ENCODE data around the gene NUDCD3. TPM values are rescaled to one million over a fixed set of nuclear protein-coding genes. Genes with fewer than 3 reads are reported as not detected.

Gene NUDCD3
- total and polyA plus RNA-seq, 4 donors = 15.4 to 30.7 (median 24.3) TPM

DNA sequence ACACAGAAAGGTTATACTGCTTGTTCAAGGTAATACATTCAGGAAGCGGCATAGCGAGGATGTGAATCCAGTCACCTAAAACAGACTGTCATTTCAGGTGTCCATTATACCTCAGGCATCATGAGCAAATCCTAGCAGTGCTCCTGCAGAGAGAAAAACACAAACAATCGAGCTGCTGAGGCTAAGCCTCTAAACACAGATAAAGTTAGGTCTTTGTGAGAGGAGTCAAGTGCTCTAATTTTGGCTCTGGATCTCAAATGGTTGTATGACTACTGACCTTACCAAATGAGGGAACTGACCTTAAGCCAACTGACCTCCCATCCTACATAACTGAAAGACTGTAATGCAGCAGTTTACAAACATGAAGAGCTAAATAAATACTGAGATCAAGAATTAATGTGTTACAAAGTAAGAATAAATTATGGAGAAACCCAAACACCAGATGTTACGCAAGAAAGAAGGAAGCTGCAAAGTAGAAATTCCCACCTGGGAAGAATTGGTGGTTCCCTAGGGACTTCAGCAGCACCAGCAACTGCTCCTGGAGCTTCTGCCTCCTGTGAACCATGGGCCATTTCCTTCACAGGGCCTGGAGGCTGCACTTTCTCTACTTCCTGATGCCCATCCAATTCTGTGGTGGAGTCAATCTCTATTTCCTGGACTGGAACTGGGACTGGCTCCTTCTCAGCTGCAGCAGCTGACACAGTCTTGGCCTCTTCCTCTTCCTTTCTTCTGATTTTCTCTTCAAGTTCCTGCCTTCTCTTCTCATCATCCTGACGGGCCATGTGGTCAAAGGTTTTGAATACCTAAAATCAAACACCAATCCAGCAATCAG is 5.8 kb downstream of the NUDCD3 start:
- Histone ChIP-seq H3K27me3 (ENCODE audit: control insufficient read depth in 4 of 4, insufficient read depth in 4 of 4, low read length in 3 of 4) (no peaks in the 10 kb centered on the region), H3K4me1 (ENCODE audit: control insufficient read depth in 4 of 4, insufficient read depth in 4 of 4, low read length in 3 of 4) (peaks cover 7 to 37% (median 32%) of the 10 kb centered on the region in 4 donors), H3K9me3 (ENCODE audit: control insufficient read depth in 4 of 4, low read length in 3 of 4) (no peaks in the 10 kb centered on the region), H3K9ac (ENCODE audit: low read depth in 1 of 2, low read length in 2 of 2) (no peak overlapping the region), H3K4me3 (ENCODE audit: low read depth in 1 of 3, low read length in 3 of 3) (no peak overlapping the region), H3K36me3 (ENCODE audit: control insufficient read depth in 4 of 4, insufficient read depth in 3 of 4, low read depth in 1 of 4, low read length in 3 of 4) (peaks cover 2 to 42% (median 33%) of the 10 kb centered on the region in 4 donors), H3K27ac (ENCODE audit: low read depth in 1 of 2, low read length in 2 of 2) (no peak overlapping the region)
- DNase-seq (ENCODE audit: low spot score) = no peak
- TF ChIP-seq RXRA (IDR thresholded peaks at IDR 0.05) (no peak), GABPA (IDR thresholded peaks at IDR 0.05 in 1 of 2, conservative IDR thresholded peaks at IDR 0.05 in 1 of 2) (no peak), FOXA2 (IDR thresholded peaks at IDR 0.05) (no peak), JUND (IDR thresholded peaks at IDR 0.05) (no peak)
- TF ChIP-seq, protein P1, sequence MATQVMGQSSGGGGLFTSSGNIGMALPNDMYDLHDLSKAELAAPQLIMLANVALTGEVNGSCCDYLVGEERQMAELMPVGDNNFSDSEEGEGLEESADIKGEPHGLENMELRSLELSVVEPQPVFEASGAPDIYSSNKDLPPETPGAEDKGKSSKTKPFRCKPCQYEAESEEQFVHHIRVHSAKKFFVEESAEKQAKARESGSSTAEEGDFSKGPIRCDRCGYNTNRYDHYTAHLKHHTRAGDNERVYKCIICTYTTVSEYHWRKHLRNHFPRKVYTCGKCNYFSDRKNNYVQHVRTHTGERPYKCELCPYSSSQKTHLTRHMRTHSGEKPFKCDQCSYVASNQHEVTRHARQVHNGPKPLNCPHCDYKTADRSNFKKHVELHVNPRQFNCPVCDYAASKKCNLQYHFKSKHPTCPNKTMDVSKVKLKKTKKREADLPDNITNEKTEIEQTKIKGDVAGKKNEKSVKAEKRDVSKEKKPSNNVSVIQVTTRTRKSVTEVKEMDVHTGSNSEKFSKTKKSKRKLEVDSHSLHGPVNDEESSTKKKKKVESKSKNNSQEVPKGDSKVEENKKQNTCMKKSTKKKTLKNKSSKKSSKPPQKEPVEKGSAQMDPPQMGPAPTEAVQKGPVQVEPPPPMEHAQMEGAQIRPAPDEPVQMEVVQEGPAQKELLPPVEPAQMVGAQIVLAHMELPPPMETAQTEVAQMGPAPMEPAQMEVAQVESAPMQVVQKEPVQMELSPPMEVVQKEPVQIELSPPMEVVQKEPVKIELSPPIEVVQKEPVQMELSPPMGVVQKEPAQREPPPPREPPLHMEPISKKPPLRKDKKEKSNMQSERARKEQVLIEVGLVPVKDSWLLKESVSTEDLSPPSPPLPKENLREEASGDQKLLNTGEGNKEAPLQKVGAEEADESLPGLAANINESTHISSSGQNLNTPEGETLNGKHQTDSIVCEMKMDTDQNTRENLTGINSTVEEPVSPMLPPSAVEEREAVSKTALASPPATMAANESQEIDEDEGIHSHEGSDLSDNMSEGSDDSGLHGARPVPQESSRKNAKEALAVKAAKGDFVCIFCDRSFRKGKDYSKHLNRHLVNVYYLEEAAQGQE (IDR thresholded peaks at IDR 0.05) = no peak
- TF ChIP-seq, protein P2, sequence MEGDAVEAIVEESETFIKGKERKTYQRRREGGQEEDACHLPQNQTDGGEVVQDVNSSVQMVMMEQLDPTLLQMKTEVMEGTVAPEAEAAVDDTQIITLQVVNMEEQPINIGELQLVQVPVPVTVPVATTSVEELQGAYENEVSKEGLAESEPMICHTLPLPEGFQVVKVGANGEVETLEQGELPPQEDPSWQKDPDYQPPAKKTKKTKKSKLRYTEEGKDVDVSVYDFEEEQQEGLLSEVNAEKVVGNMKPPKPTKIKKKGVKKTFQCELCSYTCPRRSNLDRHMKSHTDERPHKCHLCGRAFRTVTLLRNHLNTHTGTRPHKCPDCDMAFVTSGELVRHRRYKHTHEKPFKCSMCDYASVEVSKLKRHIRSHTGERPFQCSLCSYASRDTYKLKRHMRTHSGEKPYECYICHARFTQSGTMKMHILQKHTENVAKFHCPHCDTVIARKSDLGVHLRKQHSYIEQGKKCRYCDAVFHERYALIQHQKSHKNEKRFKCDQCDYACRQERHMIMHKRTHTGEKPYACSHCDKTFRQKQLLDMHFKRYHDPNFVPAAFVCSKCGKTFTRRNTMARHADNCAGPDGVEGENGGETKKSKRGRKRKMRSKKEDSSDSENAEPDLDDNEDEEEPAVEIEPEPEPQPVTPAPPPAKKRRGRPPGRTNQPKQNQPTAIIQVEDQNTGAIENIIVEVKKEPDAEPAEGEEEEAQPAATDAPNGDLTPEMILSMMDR (IDR thresholded peaks at IDR 0.05; ENCODE audit: low read depth, low read length, missing input control) = no peak
- 85% methylated on average over 5 of the region's 5 CpGs for WGBS

DNA sequence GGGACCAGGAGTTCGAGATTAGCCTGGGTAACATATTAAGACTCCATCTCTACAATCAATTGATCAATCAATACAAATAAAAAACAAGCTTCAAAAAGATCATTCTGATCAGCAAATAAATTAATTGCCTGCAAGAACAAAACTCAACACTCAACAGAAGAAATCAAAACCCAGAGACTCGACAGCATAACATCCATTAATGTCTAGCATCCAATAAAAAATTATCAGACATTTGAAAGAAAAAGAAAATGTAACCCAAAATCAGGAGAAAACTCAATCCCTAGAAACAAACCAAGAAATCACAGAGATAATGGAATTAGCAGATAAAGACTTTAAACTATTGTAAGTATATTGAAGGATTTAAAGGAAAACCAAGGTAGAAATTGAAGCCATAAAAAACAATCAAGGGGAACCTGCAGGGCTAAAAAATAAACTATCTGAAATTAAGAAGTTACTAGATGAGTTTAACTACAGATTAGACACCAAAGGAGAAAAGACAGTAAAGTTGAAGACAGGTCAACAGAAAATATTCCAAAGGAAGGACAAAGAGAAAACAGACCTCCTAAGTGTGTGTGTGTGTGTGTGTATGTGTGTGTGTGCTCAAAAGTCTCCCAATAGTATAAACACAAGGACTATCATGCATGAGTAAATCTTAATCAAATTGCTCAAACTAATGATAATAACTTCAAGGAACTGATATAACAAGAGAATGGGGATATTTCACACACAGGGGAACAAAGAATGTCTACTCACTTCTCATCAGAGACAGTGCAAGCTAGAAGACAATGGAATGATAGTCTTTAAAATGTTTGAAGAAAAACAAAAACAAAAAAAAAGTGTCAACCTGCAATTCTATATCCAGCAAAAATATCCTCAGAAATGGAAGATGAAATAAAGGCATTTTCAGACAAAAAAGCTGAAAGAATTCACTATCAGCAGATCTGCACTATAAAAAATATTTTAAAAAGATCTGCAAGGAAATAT is 7.7 kb downstream of the NUDCD3 start:
- Histone ChIP-seq H3K9ac (ENCODE audit: low read depth in 1 of 2, low read length in 2 of 2) (no peak overlapping the region), H3K4me1 (ENCODE audit: control insufficient read depth in 4 of 4, insufficient read depth in 4 of 4, low read length in 3 of 4) (peaks cover 2 to 24% (median 17%) of the 10 kb centered on the region in 4 donors), H3K4me3 (ENCODE audit: low read depth in 1 of 3, low read length in 3 of 3) (no peak overlapping the region), H3K27ac (ENCODE audit: low read depth in 1 of 2, low read length in 2 of 2) (no peak overlapping the region), H3K36me3 (ENCODE audit: control insufficient read depth in 4 of 4, insufficient read depth in 3 of 4, low read depth in 1 of 4, low read length in 3 of 4) (peaks cover 2 to 57% (median 36%) of the 10 kb centered on the region in 4 donors), H3K9me3 (ENCODE audit: control insufficient read depth in 4 of 4, low read length in 3 of 4) (no peaks in the 10 kb centered on the region), H3K27me3 (ENCODE audit: control insufficient read depth in 4 of 4, insufficient read depth in 4 of 4, low read length in 3 of 4) (no peaks in the 10 kb centered on the region)
- WGBS = 98% methylated on average over 2 of the region's 2 CpGs
- DNase-seq (ENCODE audit: low spot score) = no peak
- TF ChIP-seq YY1 (IDR thresholded peaks at IDR 0.05) = no peak
- TF ChIP-seq, protein P3, sequence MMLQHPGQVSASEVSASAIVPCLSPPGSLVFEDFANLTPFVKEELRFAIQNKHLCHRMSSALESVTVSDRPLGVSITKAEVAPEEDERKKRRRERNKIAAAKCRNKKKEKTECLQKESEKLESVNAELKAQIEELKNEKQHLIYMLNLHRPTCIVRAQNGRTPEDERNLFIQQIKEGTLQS (IDR thresholded peaks at IDR 0.05) = no peak
- no peak for TF ChIP-seq RXRA (IDR thresholded peaks at IDR 0.05)

All from liver (tissue), 9 donors.